ENCODE measurements around the gene MAP2K5. TPM values are rescaled to one million over a fixed set of nuclear protein-coding genes. Genes with fewer than 3 reads are reported as not detected.

The MAP2K5 gene
- total RNA-seq (2022; extraction: Qiagen RNA extraction) = 9.5 to 11.3 TPM (median 10.6 TPM) in 5 replicates

DNA sequence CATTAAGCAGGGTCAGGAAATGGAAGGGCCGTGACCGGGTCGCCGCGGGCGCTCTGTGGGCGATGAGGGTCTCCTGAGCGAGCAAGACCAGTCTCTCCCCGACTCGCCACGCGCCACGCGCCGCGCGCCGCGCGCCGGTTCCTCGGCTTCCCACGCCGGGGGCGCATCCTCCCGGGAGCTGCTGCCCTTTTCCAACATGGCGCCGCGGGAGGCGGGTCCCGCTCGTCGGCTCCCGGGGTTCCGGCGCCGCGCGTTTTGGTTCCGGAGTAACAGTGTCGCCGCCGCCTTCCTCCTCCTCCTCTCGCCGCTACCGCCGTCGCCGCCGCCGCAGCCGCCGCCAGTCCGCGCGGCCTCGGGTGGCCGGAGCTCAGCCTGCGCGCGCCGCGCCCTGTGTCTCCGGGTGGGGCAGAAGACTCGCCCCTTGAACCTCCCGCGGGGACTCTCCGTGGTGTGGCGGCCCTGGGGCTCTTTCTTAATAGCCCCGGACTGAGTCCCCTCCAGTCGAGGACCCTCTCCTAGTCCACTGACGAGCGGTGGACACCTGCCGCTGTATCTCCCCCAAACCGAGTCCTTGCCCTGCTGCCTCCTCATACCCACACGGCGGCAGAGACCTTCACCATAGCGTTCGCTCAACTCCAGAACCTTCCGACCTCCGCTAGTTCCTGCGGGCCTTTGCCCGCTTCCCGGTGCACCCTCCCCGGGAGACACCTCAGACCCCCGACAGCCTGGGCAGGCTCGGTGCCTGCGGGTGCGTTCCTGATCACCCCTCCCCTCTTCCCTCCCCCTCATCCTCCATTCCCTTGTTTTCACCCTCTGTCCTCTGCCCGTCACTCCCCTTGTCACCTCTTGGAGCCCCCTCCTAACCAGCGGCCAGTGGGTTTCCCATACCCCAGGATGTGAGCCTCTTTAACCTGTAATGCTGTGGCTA, at the start of gene MAP2K5:
Gene MAP2K5 (plus strand): TSS at position 284 of the 928 bp plus-strand sequence. CDS start 633 bp downstream, at position 917.

DNA sequence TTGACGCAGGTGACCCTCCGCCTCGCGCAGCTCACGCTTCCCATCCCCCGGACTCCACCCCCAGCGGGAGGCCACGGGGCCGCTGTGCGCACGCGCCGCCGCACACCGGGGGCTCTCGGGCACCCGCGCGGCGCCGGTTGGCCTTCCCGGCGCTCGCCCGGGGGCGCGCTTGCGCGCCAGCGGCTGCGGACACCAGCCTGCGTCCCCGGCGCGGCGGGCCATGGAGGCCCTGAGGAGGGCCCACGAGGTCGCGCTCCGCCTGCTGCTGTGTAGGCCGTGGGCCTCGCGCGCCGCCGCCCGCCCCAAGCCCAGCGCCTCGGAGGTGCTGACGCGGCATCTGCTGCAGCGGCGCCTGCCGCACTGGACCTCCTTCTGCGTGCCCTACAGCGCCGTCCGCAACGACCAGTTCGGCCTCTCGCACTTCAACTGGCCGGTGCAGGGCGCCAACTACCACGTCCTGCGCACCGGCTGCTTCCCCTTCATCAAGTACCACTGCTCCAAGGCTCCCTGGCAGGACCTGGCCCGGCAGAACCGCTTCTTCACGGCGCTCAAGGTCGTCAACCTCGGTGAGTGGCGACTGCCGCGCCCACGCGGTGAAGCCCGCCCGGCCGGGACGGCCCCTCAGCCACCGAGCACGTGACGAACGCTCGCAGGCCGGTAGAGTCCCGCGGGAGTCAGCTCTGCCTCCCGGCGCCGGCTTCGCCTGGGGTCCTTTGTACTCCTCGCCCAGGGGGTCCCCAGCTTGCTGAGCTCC, 21.3 kb upstream of the MAP2K5 start, which contains the start of gene C15orf61:
Gene C15orf61 (plus strand): TSS at position 103 of the 754 bp plus-strand sequence. CDS start 118 bp downstream, at position 221.

DNA sequence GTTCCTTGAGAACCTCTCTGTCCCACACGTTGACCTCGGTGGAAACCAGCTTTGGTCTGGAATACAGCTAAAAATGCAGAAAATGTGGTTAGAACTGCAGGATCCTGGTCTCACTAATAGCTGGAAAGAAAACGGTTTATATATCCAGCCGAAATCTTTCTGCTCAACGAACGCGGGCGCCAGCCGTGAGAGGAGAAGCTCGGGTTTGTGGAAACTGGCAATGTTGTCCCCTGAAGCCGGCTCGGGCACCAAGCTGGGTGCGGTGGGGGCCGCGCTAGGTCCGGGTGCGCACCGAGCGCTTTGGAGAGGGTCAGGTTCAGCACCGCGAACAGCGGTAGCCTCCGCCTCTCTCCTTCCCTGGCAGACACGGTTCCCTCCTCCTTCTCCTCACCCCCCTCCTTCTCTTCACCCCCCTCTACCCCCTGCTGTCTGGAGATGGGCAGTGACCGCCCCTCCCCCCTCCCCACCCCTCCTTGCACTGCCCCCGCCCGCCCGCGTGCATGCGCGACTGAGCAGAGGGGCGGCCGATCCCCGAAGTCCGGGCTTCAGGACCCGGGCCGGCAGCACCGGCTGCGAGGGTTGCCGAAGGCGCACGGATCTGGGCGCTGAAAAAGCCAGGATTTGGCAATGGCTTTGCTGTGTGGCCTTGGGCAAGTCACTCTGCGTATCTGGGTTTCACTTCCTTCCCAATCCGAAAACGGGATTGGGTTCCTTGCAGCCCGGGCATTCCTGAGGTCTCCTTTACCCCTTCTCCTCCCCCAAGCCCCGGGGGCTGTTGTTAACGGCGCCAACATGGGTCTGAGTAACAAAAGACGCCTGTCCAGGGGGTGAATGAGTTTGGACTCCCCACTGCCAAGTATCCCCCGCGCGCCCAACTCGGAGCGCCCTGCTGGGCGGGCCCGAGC, 282.7 kb downstream of the MAP2K5 start, which contains the start of gene SKOR1:
Gene SKOR1 (plus strand): TSS at position 534 of the 905 bp plus-strand sequence. CDS start 94 bp downstream, at position 628.

DNA sequence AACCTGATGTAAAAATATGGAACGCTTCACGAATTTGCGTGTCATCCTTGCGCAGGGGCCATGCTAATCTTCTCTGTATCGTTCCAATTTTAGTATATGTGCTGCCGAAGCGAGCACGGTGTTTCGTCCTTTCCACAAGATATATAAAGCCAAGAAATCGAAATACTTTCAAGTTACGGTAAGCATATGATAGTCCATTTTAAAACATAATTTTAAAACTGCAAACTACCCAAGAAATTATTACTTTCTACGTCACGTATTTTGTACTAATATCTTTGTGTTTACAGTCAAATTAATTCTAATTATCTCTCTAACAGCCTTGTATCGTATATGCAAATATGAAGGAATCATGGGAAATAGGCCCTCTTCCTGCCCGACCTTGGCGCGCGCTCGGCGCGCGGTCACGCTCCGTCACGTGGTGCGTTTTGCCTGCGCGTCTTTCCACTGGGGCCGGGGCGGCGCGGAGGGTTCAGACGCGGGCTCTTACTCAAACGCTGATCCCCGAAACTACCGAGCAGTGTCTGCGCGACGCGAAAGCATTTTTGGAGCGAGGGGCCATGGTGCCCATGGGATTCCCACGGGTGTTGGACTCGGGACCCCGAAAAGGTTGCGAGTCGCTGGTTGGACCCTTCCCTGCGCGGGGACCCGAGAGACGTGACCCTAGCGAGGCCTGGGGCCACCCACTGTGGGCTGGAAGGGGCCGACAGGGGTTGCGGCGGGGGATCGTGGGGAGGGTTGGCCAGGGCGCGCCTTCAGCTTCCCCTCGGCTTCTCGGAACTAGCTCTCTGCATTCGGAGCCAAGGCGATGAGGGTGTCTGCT, 297.6 kb downstream of the MAP2K5 start, which contains the start of gene RNU6-1:
Gene RNU6-1 (minus strand): TSS at position 117 of the 820 bp plus-strand sequence.

Other genes starting within 250 kb of the MAP2K5 start
- gene C15orf61, start 21.6 kb upstream of the MAP2K5 start, total RNA-seq (2022; extraction: Qiagen RNA extraction) = 2.6 to 4.6 TPM (median 4.0 TPM) in 5 replicates